Nephron (organoid): ENCODE results near the gene APELA.
"Not testable (repeated sequence)": the region's sequence is repeated elsewhere in the genome, so short reads cannot be mapped to it uniquely, and the experiment has no call there.

Experiments
- H3K27ac Mint-ChIP-seq, 3 experiments: 2 replicates each; pipeline ENCODE4 v1.8.0; 2020; ENCODE audit warnings: mixed read lengths in 3 of 3, mild to moderate bottlenecking in 2 of 3, moderate library complexity in 1 of 3
- H3K27me3 Mint-ChIP-seq: 2 replicates; pipeline ENCODE4 v1.8.0; 2021; ENCODE audit warnings: low read depth, mild to moderate bottlenecking, moderate library complexity, mixed read lengths
- H3K36me3 Mint-ChIP-seq: 2 replicates; pipeline ENCODE4 v1.8.0; 2020; ENCODE audit warnings: low read depth, mixed read lengths
- H3K4me1 Mint-ChIP-seq: 2 replicates; pipeline ENCODE4 v1.8.0; 2020; ENCODE audit warnings: mixed read lengths
- H3K4me3 Mint-ChIP-seq, 3 experiments: 2 replicates each; pipeline ENCODE4 v1.8.0; 2020; ENCODE audit warnings: mild to moderate bottlenecking in 3 of 3, mixed read lengths in 3 of 3, moderate library complexity in 2 of 3
- H3K9me3 Mint-ChIP-seq: 2 replicates; pipeline ENCODE4 v1.8.0; 2020; ENCODE audit warnings: mixed read lengths
- CTCF ChIP-seq, 3 experiments: fragments of 200-600 bp; sonication (generic); IDR thresholded peaks; one replicate each; pipeline ENCODE4 v1.5.0; 2021; ENCODE audit warnings: antibody characterized with exemption in 3 of 3; ENCODE audit not compliant: unreplicated experiment in 3 of 3

APELA gene

DNA sequence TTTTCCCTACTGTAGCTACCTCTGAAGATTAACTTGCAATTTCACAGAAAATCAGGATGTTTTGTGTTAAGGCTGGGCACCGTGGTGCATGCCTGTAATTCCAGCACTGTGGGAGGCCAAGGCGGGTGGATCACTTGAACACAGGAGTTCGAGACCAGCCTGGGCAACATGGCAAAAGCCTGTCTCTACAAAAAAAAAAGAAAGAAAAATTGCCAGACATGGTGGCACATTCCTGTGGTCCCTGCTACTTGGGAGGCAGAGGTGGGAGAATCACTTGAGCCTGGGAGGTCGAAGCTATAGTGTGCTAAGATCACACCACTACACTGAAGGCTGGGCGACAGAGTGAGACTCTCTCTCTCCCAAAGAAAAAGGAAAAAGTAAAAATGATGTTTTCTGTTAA, 27.4 kb downstream of the APELA start:
- Mint-ChIP-seq H3K9me3 (no peaks in the 10 kb centered on the region), H3K4me1 (no peaks in the 10 kb centered on the region), H3K36me3 (no peaks in the 10 kb centered on the region), H3K4me3 (no peak overlapping the region), H3K27ac (no peak overlapping the region), H3K27me3 (peaks cover 17% of the 10 kb centered on the region)
- TF ChIP-seq CTCF (IDR thresholded peaks at IDR 0.05; ENCODE audit: unreplicated experiment in 3 of 3): no peak

DNA sequence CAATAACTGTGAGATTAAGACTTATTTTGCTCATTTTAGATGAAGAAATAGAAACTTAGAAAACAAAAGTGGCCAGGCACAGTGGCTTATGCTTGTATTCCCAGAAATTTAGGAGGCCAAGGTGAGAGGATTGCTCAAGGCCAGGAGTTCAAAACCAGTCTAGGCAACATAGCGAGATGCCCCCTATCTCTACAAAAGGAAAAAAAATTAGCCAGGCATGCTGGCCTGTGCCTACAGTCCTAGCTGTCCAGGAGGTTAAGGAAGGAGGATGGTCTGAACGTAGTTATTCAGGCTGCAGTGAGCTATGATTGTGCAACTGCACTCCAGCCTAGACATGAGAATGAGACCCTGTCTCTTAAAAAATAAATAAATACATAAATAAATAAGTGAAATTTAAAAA, 28.0 kb downstream of the APELA start:
- no peak overlapping the region for H3K27ac Mint-ChIP-seq
- peaks cover 16% of the 10 kb centered on the region for H3K27me3 Mint-ChIP-seq
- no peaks in the 10 kb centered on the region for H3K4me1 Mint-ChIP-seq
- no peaks in the 10 kb centered on the region for H3K9me3 Mint-ChIP-seq
- no peak overlapping the region for H3K4me3 Mint-ChIP-seq
- no peak for TF ChIP-seq CTCF (IDR thresholded peaks at IDR 0.05; ENCODE audit: unreplicated experiment in 3 of 3)
- no peaks in the 10 kb centered on the region for H3K36me3 Mint-ChIP-seq

DNA sequence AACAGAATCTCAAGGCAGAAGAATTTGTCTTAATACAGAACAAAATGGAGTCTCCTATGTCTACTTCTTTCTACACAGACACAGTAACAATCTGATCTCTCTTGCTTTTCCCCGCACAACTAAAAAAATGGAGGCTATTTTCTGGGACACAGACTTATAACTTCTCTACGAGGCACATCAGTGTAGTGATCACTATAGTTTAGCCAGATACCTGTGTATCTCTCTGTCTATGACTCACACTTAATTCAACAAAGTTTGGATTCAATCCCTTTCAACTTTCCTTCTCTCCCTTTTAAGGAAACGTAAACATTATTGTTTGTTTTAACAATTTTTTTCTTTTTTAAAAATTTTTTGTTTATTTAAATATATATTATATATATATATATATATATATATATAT, 29.4 kb downstream of the APELA start:
- Mint-ChIP-seq H3K4me3 (no peak overlapping the region), H3K36me3 (no peaks in the 10 kb centered on the region), H3K27ac (no peak overlapping the region), H3K9me3 (no peaks in the 10 kb centered on the region), H3K27me3 (peaks cover 9% of the 10 kb centered on the region), H3K4me1 (no peaks in the 10 kb centered on the region)
- TF ChIP-seq CTCF (IDR thresholded peaks at IDR 0.05; ENCODE audit: unreplicated experiment in 3 of 3): no peak

DNA sequence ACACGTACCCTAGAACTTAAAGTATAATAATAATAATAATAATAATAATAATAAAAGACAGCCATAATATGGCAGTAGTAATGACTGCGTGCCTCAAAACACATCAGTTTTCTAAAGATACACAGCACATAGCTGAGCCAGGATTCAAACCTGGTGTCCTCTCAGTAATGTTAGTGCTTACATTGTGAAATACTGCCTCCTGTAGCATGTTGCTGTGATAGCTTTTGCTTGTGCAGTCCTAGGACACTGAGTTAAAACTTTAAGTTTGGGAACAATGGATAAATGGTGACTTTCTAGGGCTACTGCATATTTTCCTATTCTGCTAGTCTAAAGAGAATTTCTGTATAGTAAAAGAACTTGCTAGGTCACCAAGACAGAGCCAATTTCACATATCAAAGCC, 36.5 kb downstream of the APELA start:
- not testable (repeated sequence) for H3K4me1 Mint-ChIP-seq, H3K36me3 Mint-ChIP-seq, H3K4me3 Mint-ChIP-seq, H3K27me3 Mint-ChIP-seq, H3K27ac Mint-ChIP-seq, H3K9me3 Mint-ChIP-seq

DNA sequence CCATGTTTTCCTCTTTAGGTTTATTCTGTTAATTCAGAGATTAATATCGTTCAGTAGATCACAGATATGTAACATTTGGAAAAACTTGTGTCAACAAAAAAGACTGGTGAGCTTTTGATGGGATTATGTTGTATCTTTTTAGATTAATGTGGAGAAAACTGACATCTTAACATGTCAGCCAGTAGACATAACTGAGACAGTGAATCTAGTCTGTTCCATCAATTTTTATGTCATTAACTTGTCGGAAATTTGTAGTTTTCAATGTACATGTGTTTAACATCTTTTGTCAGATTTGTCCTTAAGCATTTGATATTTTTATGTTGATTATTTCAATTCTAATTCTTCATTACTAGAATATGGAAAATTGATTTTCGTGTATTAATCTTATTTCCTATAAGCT, 42.0 kb downstream of the APELA start:
- Mint-ChIP-seq H3K27me3 (no peaks in the 10 kb centered on the region), H3K36me3 (no peaks in the 10 kb centered on the region), H3K4me3 (no peak overlapping the region), H3K27ac (no peak overlapping the region), H3K4me1 (no peaks in the 10 kb centered on the region), H3K9me3 (peaks cover 5% of the 10 kb centered on the region)
- no peak for TF ChIP-seq CTCF (IDR thresholded peaks at IDR 0.05; ENCODE audit: unreplicated experiment in 3 of 3)

DNA sequence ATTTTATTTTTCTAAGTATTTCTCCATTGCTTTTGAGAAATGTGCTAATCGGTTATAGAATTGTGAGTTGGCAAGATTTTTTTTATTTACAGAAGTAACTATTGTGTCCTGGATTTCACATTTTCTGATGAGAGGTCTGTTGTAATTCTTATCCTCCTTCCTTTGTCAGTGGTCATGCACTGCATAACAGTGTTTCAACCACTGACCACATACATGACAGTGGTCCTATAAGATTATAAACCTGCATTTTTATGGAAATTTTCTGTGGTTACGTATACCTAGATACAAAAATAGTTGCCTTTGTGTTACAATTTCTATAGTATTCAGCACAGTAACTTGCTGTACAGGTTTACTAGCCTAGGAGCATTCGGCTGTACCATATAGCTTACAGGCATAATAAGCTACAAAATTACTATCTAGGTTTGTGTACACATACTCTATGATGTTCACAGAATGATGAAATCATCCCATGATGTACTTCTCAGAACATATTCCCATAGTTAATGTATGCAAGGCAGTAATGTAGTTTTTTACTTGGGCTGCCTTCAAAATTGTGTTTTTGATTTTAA, 47.8 kb downstream of the APELA start:
- TF ChIP-seq CTCF (IDR thresholded peaks at IDR 0.05; ENCODE audit: unreplicated experiment in 3 of 3): no peak
- Mint-ChIP-seq H3K9me3 (peaks cover 9% of the 10 kb centered on the region), H3K36me3 (no peaks in the 10 kb centered on the region), H3K4me1 (no peaks in the 10 kb centered on the region), H3K27ac (no peak overlapping the region), H3K4me3 (no peak overlapping the region), H3K27me3 (peaks cover 4% of the 10 kb centered on the region)
